Fibroblast of upper back skin (primary cell): ENCODE results near the gene HECTD1.
"Not testable (repeated sequence)": the region's sequence is repeated elsewhere in the genome, so short reads cannot be mapped to it uniquely, and the experiment has no call there.

Source experiments
- DNase-seq: peaks from one replicate; pipeline ENCODE4 v3.0.0-alpha.2; 2013

Gene HECTD1

DNA sequence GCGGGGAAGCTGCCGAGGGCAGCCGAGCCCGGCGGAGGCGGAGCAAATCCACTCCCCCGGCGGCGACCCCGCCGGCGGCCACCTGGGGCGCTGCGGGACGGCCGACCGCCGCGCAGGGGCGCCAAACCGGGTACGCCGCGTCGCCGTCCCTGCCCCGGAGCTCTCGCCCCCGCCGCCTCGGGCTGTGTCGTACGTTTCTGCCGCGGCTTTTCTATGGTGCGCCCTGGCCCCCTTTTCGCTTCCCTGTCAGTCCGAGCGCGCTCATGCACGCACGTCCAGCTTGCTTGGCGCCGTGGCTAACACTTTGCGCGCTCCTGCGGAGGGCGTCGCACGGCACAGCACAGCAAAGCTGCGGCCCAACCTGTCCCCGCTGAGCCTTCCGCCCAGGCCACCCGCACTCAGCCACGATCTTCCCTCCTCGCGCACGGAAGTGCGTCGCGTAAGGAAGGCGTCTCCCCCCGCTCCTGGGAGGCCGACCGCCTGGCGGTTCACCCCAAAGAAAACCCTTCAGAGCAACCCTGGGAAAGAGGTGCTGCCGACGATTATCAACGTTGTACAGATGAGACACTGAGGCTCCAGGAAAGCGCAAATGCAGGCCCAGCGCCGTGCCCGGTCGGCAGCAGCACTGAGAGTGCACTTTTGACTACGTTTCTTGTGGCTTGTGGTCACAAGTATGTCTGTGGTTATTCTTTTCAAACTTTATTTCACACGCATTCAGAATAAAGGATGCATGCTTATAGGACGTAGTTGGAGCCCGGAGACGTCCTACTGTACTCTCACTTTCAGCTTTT lies at the start of gene HECTD1:
Gene HECTD1, minus strand, starts transcription at position 39 of the 791 bp plus-strand sequence. CDS start 1,857 bp downstream, outside the sequence.
- peak; percentile 87 for DNase-seq

DNA sequence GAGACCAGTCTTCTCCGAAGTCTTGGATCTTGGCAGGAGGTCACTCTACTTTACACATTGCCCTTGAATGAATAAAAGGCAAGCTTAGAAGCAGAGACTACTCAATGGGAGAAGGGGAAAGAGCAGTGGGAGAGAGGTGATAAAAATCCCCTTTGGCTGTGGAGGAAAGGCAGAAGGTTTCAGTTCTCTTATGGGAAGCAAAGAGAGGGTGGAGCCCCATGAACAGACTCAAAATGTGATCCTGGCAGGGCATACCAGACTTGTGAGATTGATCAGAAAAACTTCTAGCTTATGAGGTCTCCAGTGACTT lies 49.6 kb upstream of the HECTD1 start:
- no peak for DNase-seq

GRCh38 chr14:31256534-31257243 lies 49.1 kb upstream of the HECTD1 start:
- no peak for DNase-seq

- not testable (repeated sequence) for DNase-seq
Measured at GRCh38 chr14:31255918-31256317, 48.3 kb upstream of the HECTD1 start.

DNA sequence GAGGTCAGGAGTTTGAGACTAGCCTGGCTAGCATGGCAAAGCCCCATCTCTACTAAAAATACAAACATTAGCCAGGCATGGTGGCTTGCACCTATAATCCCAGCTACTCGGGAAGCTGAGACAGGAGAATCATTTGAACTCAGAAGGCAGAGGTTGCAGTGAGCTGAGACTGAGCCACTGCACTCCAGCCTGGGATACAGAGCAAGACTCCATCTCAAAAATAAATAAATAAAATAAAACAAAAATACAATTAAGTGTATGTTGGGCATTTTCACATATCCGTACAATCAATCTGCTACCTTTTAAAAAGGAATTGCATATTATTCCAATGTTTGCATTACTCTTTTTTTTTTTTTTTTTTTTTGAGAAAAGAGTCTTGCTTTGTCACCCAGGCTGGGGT lies 47.7 kb upstream of the HECTD1 start:
- DNase-seq: no peak

DNA sequence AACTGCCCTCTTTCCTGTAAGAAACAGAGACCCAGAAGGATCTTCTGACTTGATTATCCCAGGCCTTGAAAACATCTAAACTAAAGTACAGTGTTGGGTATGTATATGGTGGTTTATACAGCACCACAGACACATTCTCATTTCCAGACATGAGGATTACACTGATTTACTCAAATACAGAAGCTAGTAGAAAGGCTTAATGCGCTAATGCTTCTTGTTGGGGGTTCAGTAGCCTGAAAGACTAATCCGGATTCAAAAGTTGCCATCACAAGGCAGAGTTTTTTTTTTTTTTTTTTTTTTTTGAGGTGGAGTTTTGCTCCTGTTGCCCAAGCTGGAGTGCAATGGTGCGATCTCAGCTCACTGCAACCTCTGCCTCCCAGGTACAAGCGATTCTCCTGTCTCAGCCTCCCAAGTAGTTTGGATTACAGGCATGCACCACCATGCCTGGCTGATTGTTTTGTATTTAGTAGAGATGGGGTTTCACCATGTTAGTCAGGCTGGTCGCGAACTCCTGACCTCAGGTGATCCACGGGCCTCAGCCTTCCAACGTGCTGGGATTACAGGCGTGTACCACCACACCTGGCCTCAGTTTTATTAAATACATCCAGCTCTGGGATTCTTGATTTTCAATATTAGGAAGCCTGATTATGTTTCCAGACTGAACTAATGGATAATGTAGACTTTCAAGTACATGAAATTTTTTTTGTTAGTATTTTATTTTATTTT lies 46.3 kb upstream of the HECTD1 start:
- no peak for DNase-seq

- no peak for DNase-seq
Measured at GRCh38 chr14:31252865-31253264, 45.3 kb upstream of the HECTD1 start.

DNA sequence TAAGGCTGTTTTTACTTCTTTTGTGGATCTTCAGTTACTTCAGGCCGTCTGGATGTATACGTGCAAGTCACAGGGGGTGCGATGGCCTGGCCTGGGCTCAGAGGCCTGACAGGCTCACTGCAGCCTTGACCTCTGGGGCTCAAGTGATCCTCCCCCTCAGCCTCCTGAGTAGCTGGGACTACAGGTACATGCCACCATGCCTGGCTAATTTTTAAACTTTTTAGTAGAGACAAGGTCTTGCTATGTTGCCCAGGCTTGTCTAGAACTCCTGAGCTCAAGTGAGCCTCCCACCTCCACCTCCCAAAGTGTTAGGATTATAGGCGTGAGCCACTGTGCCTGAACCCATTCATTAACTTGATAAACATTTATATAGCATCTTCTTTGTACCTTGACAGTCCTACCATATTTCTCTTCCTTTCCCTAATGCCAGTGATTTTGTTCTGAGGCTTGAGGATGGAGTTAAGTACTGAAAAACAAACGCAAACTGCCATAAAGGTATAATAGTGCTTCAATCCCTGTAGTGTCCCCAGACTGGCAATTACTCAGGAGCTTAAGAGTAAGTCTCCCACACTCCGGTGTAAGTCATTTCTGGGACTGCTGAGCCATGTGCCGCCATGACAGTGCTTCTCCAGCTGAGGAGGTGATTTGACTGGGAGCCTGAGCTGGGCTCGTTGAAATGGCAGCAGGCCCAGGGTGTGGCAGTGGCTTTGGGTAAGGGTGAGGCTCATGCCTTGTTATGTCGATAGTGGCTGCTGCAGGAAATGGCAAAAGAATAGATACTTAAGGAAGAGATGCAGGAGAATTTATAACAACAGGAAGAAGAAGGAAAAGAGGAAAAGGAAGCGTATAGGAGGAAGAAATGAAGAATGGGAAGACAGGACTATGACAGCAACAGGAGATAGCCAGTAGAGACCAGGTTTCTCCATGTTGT lies 43.7 kb upstream of the HECTD1 start:
- no peak for DNase-seq

GRCh38 chr14:31244626-31245025 lies 37.0 kb upstream of the HECTD1 start:
- no peak for DNase-seq

DNA sequence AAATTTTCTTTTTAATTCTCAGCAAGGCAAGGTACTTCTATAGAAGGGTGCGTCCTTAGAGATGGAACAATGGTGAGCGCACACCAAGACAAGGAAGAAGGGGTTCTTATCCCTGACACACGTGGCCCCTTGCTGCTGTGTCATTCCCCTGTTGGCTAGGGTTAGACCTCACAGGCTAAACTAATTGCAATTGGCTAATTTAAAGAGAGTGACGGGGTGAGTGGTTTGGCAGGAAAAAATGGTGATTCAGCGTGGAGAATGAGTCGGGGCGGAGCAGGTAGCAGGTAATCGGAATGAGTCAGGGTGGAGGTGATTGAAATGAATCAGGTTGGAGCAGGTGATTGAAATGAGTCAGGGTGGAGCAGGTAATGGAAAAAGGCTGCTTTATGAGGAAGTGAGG lies 36.3 kb upstream of the HECTD1 start:
- DNase-seq: no peak

- DNase-seq: peak; percentile 27
Measured at GRCh38 chr14:31242161-31242940, 34.8 kb upstream of the HECTD1 start.

- DNase-seq: no peak
Measured at GRCh38 chr14:31241450-31242114, 34.0 kb upstream of the HECTD1 start.

- no peak for DNase-seq
Measured at GRCh38 chr14:31239741-31240140, 32.1 kb upstream of the HECTD1 start.

DNA sequence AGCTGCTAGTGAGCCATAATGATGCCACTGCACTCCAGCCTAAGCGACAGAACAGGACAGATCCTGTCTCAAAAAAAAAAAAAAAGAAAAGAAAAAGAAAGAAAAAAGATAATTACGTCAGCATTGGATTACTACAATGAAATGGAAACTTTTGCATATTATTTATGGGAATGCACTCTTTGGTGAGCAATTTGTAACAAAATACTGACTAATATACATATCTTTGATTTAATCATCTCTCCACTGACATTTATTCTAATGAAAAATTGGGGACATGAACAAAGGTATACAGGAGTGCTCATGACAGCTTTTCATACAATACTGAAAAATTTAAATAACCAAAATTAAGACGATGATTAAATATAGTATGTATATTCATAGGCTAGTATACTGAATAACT lies 27.9 kb upstream of the HECTD1 start:
- no peak for DNase-seq

GRCh38 chr14:31232081-31232480 lies 24.5 kb upstream of the HECTD1 start:
- DNase-seq: no peak

- DNase-seq: not testable (repeated sequence)
Measured at GRCh38 chr14:31231272-31231671, 23.7 kb upstream of the HECTD1 start.

GRCh38 chr14:31230573-31230958 lies 23.0 kb upstream of the HECTD1 start:
- DNase-seq: no peak

DNA sequence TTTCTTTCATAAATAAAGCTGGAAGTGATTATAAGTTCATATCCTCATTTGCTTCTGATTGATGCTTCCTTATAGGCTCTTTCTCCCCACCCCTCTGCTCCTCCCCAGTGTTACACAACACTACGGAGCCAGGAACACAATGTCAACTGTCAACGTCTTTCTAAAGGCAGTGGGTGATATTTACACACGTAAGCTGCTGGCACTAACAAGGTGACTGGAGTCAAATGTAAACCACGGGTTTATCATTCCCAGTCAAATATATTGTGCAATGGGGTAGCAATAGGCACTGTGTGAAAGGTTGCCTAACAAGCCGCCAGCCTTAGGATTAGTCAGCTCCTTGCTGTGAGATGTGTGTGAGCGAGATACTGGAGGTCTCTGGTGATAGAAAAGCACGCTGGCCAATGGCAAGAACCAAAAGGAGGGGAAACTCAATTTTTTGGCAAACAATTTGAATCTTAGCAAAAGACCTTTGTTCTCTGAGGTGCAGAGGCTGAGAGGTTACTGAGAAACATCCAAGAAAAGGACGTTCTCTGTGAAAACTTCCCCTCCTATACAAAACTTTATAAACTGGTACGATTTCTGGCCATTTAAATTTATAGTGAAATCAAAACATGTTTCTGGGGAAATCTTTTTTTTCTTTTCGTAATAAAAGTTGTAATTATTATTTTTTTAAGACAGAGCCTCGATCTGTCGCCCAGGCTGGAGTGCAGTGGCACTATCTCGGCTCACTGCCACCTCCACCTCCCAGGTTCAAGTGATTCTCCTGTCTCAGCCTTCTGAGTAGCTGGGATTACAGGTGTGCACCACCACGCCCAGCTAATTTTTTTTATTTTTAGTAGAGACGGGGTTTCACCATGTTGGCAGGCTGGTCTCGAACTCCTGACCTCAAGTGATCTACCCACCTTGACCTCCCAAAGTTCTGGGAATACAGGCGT lies 22.3 kb upstream of the HECTD1 start:
- DNase-seq: peak; percentile 91

DNA sequence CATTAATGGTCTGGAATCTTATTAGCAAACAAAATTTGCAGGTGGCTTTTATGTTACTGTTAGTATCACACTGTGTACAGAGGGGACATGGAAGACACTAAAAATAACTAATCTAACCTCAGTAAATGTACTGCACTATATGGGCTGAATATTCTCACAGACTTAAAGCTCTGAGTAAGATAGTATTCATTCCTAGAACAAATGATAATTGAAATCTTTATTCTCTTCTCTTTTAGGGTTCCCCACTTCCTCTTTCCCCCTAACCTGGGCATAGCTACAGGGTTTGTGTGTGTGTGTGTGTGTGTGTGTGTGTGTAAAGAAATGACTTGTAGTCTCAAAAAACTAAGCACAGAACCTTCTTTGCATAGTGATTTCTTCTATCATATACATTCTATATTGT lies 21.4 kb upstream of the HECTD1 start:
- DNase-seq: no peak

DNA sequence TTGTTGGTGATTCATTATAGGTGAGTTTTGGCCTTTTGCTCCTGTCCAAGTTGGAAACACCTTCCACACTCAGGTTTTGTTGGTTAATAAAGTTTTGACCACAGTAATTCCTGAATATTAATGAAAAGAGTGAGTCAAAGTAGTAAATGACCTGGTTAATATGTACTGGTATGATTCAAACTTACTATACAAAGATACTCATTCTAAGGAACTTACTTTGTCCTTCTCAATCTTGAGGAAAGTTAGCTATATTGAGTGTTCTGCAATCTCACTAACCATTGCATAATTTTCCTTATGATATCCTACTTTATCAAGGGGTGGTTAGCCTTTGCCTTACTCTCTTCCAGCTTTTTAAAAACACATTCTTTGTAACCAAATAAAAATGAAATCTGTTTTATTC lies 20.9 kb upstream of the HECTD1 start:
- no peak for DNase-seq
